22Rv1 (cell line): Measurements from ENCODE around the gene MGST3.
A peak's percentile ranks its signal among the peaks of the same experiment; 100 is the strongest.
"Not testable (repeated sequence)": the region's sequence is repeated elsewhere in the genome, so short reads cannot be mapped to it uniquely, and the experiment has no call there.

Source experiments
- H3K27ac ChIP-seq: fragments of 450-650 bp; 2 replicates; pipeline ENCODE4 v1.5.1; 2017
- CTCF ChIP-seq: fragments of 450-650 bp; IDR thresholded peaks from 2 replicates; pipeline ENCODE4 v1.5.1; 2017; ENCODE audit warnings: mild to moderate bottlenecking
- ZFX ChIP-seq: fragments of 450-650 bp; IDR thresholded peaks from 2 replicates; pipeline ENCODE4 v1.6.1; 2017; ENCODE audit warnings: antibody characterized with exemption, borderline replicate concordance

MGST3 gene

GRCh38 chr1:165598676-165599059 lies 32.4 kb upstream of the MGST3 start:
- TF ChIP-seq CTCF: no peak
- peak overlapping the region; percentile 29; the same call in 1 of the 2 replicates for H3K27ac ChIP-seq

- no peak overlapping the region for H3K27ac ChIP-seq
- no peak for TF ChIP-seq CTCF
- TF ChIP-seq ZFX: no peak
These were observed 30.2 kb upstream of the MGST3 start for GRCh38 chr1:165600793-165601192.

- TF ChIP-seq ZFX: no peak
- TF ChIP-seq CTCF: no peak
- H3K27ac ChIP-seq: no peak overlapping the region
These were observed 27.2 kb upstream of the MGST3 start for GRCh38 chr1:165603810-165604209.

GRCh38 chr1:165605246-165605645 lies 25.8 kb upstream of the MGST3 start:
- TF ChIP-seq CTCF: no peak
- no peak for TF ChIP-seq ZFX

GRCh38 chr1:165606676-165607075 lies 24.4 kb upstream of the MGST3 start:
- H3K27ac ChIP-seq: not testable (repeated sequence)

More at GRCh38 chr1:165605246-165605645, 25.8 kb upstream of the MGST3 start:
- no peak overlapping the region for H3K27ac ChIP-seq

GRCh38 chr1:165610866-165611265 lies 20.2 kb upstream of the MGST3 start:
- H3K27ac ChIP-seq: no peak overlapping the region
- TF ChIP-seq CTCF (no peak), ZFX (no peak)

GRCh38 chr1:165612062-165612461 lies 19.0 kb upstream of the MGST3 start:
- no peak overlapping the region for H3K27ac ChIP-seq
- TF ChIP-seq CTCF (no peak), ZFX (no peak)

- TF ChIP-seq CTCF (no peak), ZFX (no peak)
- no peak overlapping the region for H3K27ac ChIP-seq
These were observed 14.9 kb upstream of the MGST3 start for GRCh38 chr1:165616054-165616612.
